K562 (cell line): ENCODE results near the gene ZBTB46. TPM values are rescaled to one million over a fixed set of nuclear protein-coding genes. Genes with fewer than 3 reads are reported as not detected.

Source experiments
- AFF1 ChIP-seq, 2 experiments: fragments of 450-650 bp; IDR thresholded peaks; 2 replicates each; pipeline ENCODE4 v1.6.1; 2018; ENCODE audit warnings: mild to moderate bottlenecking in 2 of 2, low read depth in 1 of 2; ENCODE audit not compliant: partially characterized antibody in 2 of 2
- DLX4 ChIP-seq: fragments of 250-450 bp; sonication (Bioruptor Pico); IDR thresholded peaks from 2 replicates; pipeline ENCODE4 v1.6.1; 2021; ENCODE audit warnings: mild to moderate bottlenecking
- GATAD2A ChIP-seq: fragments of 450-650 bp; IDR thresholded peaks from 2 replicates; pipeline ENCODE4 v1.6.1; 2017
- HMG20A ChIP-seq: fragments of 450-650 bp; formaldehyde crosslinking; conservative IDR thresholded peaks from 2 replicates; pipeline ENCODE4 v1.4.0; 2020; ENCODE audit warnings: mild to moderate bottlenecking, mixed read lengths
- HMGN3 ChIP-seq: IDR thresholded peaks from 2 replicates; pipeline ENCODE4 v1.6.1; 2011; ENCODE audit warnings: borderline replicate concordance, low read depth, mild to moderate bottlenecking, mixed read lengths, low read length; ENCODE audit not compliant: insufficient read length; ENCODE audit errors: extremely low read depth
- HSF4 ChIP-seq: fragments of 250-450 bp; sonication (Bioruptor Pico); IDR thresholded peaks from 2 replicates; pipeline ENCODE4 v2.1.2; 2022; ENCODE audit warnings: mild to moderate bottlenecking, moderate library complexity, borderline replicate concordance
- NCOA2 ChIP-seq, 2 experiments: fragments of 450-650 bp; IDR thresholded peaks; 2 replicates each; pipeline ENCODE4 v1.6.1; 2018; ENCODE audit warnings: mild to moderate bottlenecking in 2 of 2, moderate library complexity in 1 of 2; ENCODE audit not compliant: partially characterized antibody in 2 of 2
- PHF21A ChIP-seq: fragments of 450-650 bp; IDR thresholded peaks from 2 replicates; pipeline ENCODE4 v1.6.1; 2017; ENCODE audit warnings: low read depth, borderline replicate concordance
- POLR2G ChIP-seq: fragments of 200-400 bp; formaldehyde crosslinking; IDR thresholded peaks from 2 replicates; pipeline ENCODE4 v1.6.1; 2017; ENCODE audit warnings: low read depth, mild to moderate bottlenecking, antibody characterized with exemption, low read length, moderate library complexity
- RBM34 ChIP-seq: fragments of 200-400 bp; formaldehyde crosslinking; IDR thresholded peaks from 2 replicates; pipeline ENCODE4 v1.6.1; 2018; ENCODE audit warnings: low read length, borderline replicate concordance; ENCODE audit not compliant: insufficient read depth
- RBM39 ChIP-seq: fragments of 200-400 bp; formaldehyde crosslinking; optimal IDR thresholded peaks from 2 replicates; pipeline ENCODE3; 2018; ENCODE audit warnings: low read depth, low read length
- ZKSCAN3 ChIP-seq: fragments of 250-450 bp; sonication (Bioruptor Pico); IDR thresholded peaks from 2 replicates; pipeline ENCODE4 v1.4.0; 2020
- ZNF121 ChIP-seq: sonication (generic); formaldehyde crosslinking; conservative IDR thresholded peaks from 2 replicates; pipeline ENCODE4 v1.8.0; 2022; ENCODE audit warnings: missing genetic modification reagents
- ZNF232 ChIP-seq: sonication (generic); formaldehyde crosslinking; IDR thresholded peaks from 2 replicates; pipeline ENCODE4 v1.8.0; 2022; ENCODE audit warnings: mild to moderate bottlenecking, missing genetic modification reagents
- ZNF239 ChIP-seq: fragments of 250-450 bp; sonication (Bioruptor Pico); IDR thresholded peaks from 2 replicates; pipeline ENCODE4 v1.4.0; 2020; ENCODE audit warnings: mild to moderate bottlenecking
- ZNF398 ChIP-seq: fragments of 250-450 bp; sonication (Bioruptor Pico); IDR thresholded peaks from 2 replicates; pipeline ENCODE4 v1.8.0; 2021; ENCODE audit warnings: moderate library complexity, mild to moderate bottlenecking, inconsistent platforms
- ZNF57 ChIP-seq: fragments of 450-650 bp; formaldehyde crosslinking; IDR thresholded peaks from 2 replicates; pipeline ENCODE4 v1.4.0; 2020; ENCODE audit warnings: mild to moderate bottlenecking, moderate library complexity
- ZNF830 ChIP-seq: fragments of 250-450 bp; sonication (Bioruptor Pico); IDR thresholded peaks from 2 replicates; pipeline ENCODE4 v1.5.0; 2021; ENCODE audit warnings: mild to moderate bottlenecking
- polyA plus RNA-seq, 8 experiments: library from polyadenylated mRNA; depleted of rRNA in 4 of 8; stranded (reverse) in 5 of 8; unstranded in 3 of 8; fragments of >200 nt; fragmentation: Nextera tagmentation in 2 of 8; fragmentation: Illumina TruSeq in 1 of 8; extraction: Ambion mirVana in 2 of 8; extraction: Trizol in 1 of 8; gene quantifications; 2 replicates each; pipeline versions ENCODE4 v1.2.1 to v1.2.3, GENCODE V29; 2011 to 2014; ENCODE audit warnings: inconsistent platforms in 1 of 8, missing spikeins in 1 of 8
- total RNA-seq, 7 experiments: library from RNA; depleted of rRNA in 6 of 7; stranded (reverse); fragments of >200 nt in 6 of 7; fragmentation: Illumina TruSeq in 2 of 7; extraction: Trizol in 2 of 7; gene quantifications; 2 replicates each; pipeline versions ENCODE4 v1.2.1 to v1.2.3, GENCODE V29; 2011 to 2021; ENCODE audit warnings: low replicate concordance in 1 of 7
- TF ChIP-seq, protein P1 (sequence below): sonication (generic); formaldehyde crosslinking; IDR thresholded peaks from 2 replicates; pipeline ENCODE4 v1.8.0; 2022; ENCODE audit warnings: missing genetic modification reagents, mild to moderate bottlenecking, borderline replicate concordance
- TF ChIP-seq, protein P2 (sequence below): fragments of 250-450 bp; sonication (Bioruptor Pico); IDR thresholded peaks from 2 replicates; pipeline ENCODE4 v1.8.0; 2022; ENCODE audit warnings: moderate library complexity, mild to moderate bottlenecking, inconsistent platforms

The ZBTB46 gene
- total and polyA plus RNA-seq, 9 of the 15 experiments (the other 6 are each of a cell fraction or from before 2014, with no cell fraction given): 0.29 to 4.1 (median 1.1) TPM

DNA sequence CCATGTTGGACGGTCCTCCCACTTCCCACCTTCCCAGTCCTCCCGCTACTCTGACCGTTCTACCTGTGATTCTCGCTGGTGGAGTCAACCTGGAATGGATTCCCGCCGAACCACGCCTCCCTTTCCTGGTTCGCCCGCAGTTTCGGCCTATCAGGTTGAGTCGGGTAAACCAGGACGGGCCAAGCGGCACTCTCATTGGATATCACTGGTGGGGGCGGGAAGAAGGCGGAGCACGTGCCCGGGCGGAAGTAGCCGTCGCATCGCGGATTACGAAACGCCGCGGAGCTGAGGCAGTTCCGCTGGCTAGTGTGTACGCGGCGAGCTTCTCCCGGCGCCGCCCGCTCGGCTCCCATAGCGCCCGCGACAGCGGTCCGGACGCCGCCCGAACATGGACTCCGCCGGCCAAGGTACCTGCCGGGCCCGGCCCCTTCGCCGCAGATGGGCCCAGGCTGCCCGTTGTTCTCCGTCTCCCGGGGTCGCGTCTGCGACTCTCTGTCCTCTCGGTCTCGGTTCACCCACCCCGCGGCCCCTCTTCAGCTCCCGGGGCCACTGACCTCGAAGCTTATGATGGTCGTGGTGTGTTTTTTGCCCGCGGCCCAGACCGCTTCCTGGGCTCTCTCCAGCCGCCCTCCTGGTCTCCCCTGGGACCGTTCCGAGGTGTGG lies 34.0 kb upstream of the ZBTB46 start, which contains the start of gene TPD52L2 (continued):
- TF ChIP-seq AFF1 (IDR thresholded peaks at IDR 0.05; ENCODE audit: low read depth in 1 of 2, partially characterized antibody in 2 of 2) (no peak), ZKSCAN3 (CRISPR knock-in tag) (no peak), ZNF830 (no peak), POLR2G (peak; percentile 99), ZNF232 (CRISPR knock-in tag) (no peak), RBM34 (no peak), GATAD2A (no peak), ZNF57 (no peak), HSF4 (CRISPR knock-in tag) (no peak), ZNF239 (CRISPR knock-in tag) (no peak), NCOA2 (IDR thresholded peaks at IDR 0.05; ENCODE audit: partially characterized antibody in 2 of 2) (no peak), ZNF398 (CRISPR knock-in tag) (no peak), PHF21A (no peak), DLX4 (no peak), HMG20A (CRISPR knock-in tag) (no peak), HMGN3 (peak; percentile 17), ZNF121 (CRISPR knock-in tag) (no peak), RBM39 (no peak)
- TF ChIP-seq, protein P1, sequence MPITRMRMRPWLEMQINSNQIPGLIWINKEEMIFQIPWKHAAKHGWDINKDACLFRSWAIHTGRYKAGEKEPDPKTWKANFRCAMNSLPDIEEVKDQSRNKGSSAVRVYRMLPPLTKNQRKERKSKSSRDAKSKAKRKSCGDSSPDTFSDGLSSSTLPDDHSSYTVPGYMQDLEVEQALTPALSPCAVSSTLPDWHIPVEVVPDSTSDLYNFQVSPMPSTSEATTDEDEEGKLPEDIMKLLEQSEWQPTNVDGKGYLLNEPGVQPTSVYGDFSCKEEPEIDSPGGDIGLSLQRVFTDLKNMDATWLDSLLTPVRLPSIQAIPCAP (CRISPR knock-in tag): peak; percentile 52; the same call in 1 of the 2 replicates
- TF ChIP-seq, protein P2, sequence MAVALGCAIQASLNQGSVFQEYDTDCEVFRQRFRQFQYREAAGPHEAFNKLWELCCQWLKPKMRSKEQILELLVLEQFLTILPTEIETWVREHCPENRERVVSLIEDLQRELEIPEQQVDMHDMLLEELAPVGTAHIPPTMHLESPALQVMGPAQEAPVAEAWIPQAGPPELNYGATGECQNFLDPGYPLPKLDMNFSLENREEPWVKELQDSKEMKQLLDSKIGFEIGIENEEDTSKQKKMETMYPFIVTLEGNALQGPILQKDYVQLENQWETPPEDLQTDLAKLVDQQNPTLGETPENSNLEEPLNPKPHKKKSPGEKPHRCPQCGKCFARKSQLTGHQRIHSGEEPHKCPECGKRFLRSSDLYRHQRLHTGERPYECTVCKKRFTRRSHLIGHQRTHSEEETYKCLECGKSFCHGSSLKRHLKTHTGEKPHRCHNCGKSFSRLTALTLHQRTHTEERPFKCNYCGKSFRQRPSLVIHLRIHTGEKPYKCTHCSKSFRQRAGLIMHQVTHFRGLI: no peak
